K562 (cell line): ENCODE results near the gene TAS1R3. TPM values are rescaled to one million over a fixed set of nuclear protein-coding genes. Genes with fewer than 3 reads are reported as not detected.
A peak's percentile ranks its signal among the peaks of the same experiment; 100 is the strongest.

Source experiments
- BACH1 ChIP-seq: fragments of 200-800 bp; sonication (Bioruptor generic); IDR thresholded peaks from 2 replicates; pipeline ENCODE4 v1.6.1; 2016; ENCODE audit warnings: missing genetic modification characterization, missing compliant biosample characterization
- CBX3 ChIP-seq, 2 experiments: IDR thresholded peaks; 1 replicate in 1 of 2; 2 replicates in 1 of 2; pipeline ENCODE4 v1.6.1; 2012; ENCODE audit warnings: inconsistent platforms in 2 of 2, low read length in 2 of 2, borderline replicate concordance in 1 of 2, control low read depth in 1 of 2
- CBX8 ChIP-seq: fragments of 200-600 bp; sonication (generic); IDR thresholded peaks from 2 replicates; pipeline ENCODE4 v1.6.1; 2012; ENCODE audit warnings: borderline replicate concordance, mixed run types, low read depth, mild to moderate bottlenecking, moderate library complexity, mixed read lengths, low read length, control low read depth, inconsistent platforms; ENCODE audit not compliant: poor library complexity, severe bottlenecking; ENCODE audit errors: extremely low read depth
- GTF2E2 ChIP-seq: fragments of 200-800 bp; sonication (Bioruptor generic); IDR thresholded peaks from 2 replicates; pipeline ENCODE4 v1.6.1; 2016; ENCODE audit warnings: missing genetic modification characterization, missing compliant biosample characterization
- HEY1 ChIP-seq: fragments of 250-450 bp; sonication (Bioruptor Pico); IDR thresholded peaks from 2 replicates; pipeline ENCODE4 v1.5.0; 2020; ENCODE audit warnings: mild to moderate bottlenecking, moderate library complexity, borderline replicate concordance
- HMG20A ChIP-seq: fragments of 450-650 bp; formaldehyde crosslinking; conservative IDR thresholded peaks from 2 replicates; pipeline ENCODE4 v1.4.0; 2020; ENCODE audit warnings: mild to moderate bottlenecking, mixed read lengths
- ILF3 ChIP-seq: fragments of 450-650 bp; IDR thresholded peaks from 2 replicates; pipeline ENCODE4 v1.6.1; 2018; ENCODE audit warnings: antibody characterized with exemption, mild to moderate bottlenecking, moderate library complexity, borderline replicate concordance
- NR2C2 ChIP-seq, 2 experiments: fragments of 200-800 bp in 1 of 2; sonication (Bioruptor generic) in 1 of 2; sonication (generic) in 1 of 2; formaldehyde crosslinking in 1 of 2; IDR thresholded peaks; 2 replicates each; pipeline versions ENCODE4 v1.6.1 to v1.8.0; 2016 to 2022; ENCODE audit warnings: mild to moderate bottlenecking in 1 of 2, missing compliant biosample characterization in 1 of 2, missing genetic modification characterization in 1 of 2, missing genetic modification reagents in 1 of 2
- PTRF ChIP-seq: fragments of 450-650 bp; IDR thresholded peaks from 2 replicates; pipeline ENCODE4 v1.6.1; 2016; ENCODE audit warnings: mild to moderate bottlenecking, missing genetic modification characterization, missing compliant biosample characterization
- PURB ChIP-seq: sonication (generic); formaldehyde crosslinking; IDR thresholded peaks from 2 replicates; pipeline ENCODE4 v1.9.0; 2021; ENCODE audit warnings: low read depth, mild to moderate bottlenecking, missing genetic modification reagents
- TSC22D4 ChIP-seq: fragments of 450-650 bp; IDR thresholded peaks from 2 replicates; pipeline ENCODE4 v1.6.1; 2016; ENCODE audit warnings: missing genetic modification characterization, missing biosample characterization, control low read depth
- ZNF507 ChIP-seq: conservative IDR thresholded peaks from 2 replicates; pipeline ENCODE4 v1.6.1; 2017; ENCODE audit warnings: missing genetic modification characterization, missing compliant biosample characterization
- ZNF764 ChIP-seq: fragments of 250-450 bp; sonication (Bioruptor Pico); IDR thresholded peaks from 2 replicates; pipeline ENCODE4 v1.4.0; 2020; ENCODE audit warnings: low read depth, mild to moderate bottlenecking, moderate library complexity
- polyA plus RNA-seq, 8 experiments: library from polyadenylated mRNA; depleted of rRNA in 4 of 8; stranded (reverse) in 5 of 8; unstranded in 3 of 8; fragments of >200 nt; fragmentation: Nextera tagmentation in 2 of 8; fragmentation: Illumina TruSeq in 1 of 8; extraction: Ambion mirVana in 2 of 8; extraction: Trizol in 1 of 8; gene quantifications; 2 replicates each; pipeline versions ENCODE4 v1.2.1 to v1.2.3, GENCODE V29; 2011 to 2014; ENCODE audit warnings: inconsistent platforms in 1 of 8, missing spikeins in 1 of 8
- total RNA-seq, 7 experiments: library from RNA; depleted of rRNA in 6 of 7; stranded (reverse); fragments of >200 nt in 6 of 7; fragmentation: Illumina TruSeq in 2 of 7; extraction: Trizol in 2 of 7; gene quantifications; 2 replicates each; pipeline versions ENCODE4 v1.2.1 to v1.2.3, GENCODE V29; 2011 to 2021; ENCODE audit warnings: low replicate concordance in 1 of 7
- TF ChIP-seq, protein P1 (sequence below): sonication (generic); formaldehyde crosslinking; IDR thresholded peaks from 2 replicates; pipeline ENCODE4 v1.8.0; 2022; ENCODE audit warnings: mild to moderate bottlenecking, missing genetic modification reagents
- TF ChIP-seq, protein P2 (sequence below): fragments of 250-450 bp; sonication (Bioruptor Pico); IDR thresholded peaks from 2 replicates; pipeline ENCODE4 v1.5.0; 2021
- TF ChIP-seq, protein P3 (sequence below): sonication (generic); formaldehyde crosslinking; IDR thresholded peaks from 2 replicates; pipeline ENCODE4 v1.8.0; 2022; ENCODE audit warnings: mild to moderate bottlenecking, missing genetic modification reagents, borderline replicate concordance
- TF ChIP-seq, protein P4 (sequence below): sonication (generic); formaldehyde crosslinking; IDR thresholded peaks from 2 replicates; pipeline ENCODE4 v1.8.0; 2022; ENCODE audit warnings: missing genetic modification reagents, mild to moderate bottlenecking, moderate library complexity, borderline replicate concordance

TAS1R3 gene
- total and polyA plus RNA-seq, 9 of the 15 experiments (the other 6 are each of a cell fraction or from before 2014, with no cell fraction given), result 0.07 to 0.13 TPM; not detected in 7

DNA sequence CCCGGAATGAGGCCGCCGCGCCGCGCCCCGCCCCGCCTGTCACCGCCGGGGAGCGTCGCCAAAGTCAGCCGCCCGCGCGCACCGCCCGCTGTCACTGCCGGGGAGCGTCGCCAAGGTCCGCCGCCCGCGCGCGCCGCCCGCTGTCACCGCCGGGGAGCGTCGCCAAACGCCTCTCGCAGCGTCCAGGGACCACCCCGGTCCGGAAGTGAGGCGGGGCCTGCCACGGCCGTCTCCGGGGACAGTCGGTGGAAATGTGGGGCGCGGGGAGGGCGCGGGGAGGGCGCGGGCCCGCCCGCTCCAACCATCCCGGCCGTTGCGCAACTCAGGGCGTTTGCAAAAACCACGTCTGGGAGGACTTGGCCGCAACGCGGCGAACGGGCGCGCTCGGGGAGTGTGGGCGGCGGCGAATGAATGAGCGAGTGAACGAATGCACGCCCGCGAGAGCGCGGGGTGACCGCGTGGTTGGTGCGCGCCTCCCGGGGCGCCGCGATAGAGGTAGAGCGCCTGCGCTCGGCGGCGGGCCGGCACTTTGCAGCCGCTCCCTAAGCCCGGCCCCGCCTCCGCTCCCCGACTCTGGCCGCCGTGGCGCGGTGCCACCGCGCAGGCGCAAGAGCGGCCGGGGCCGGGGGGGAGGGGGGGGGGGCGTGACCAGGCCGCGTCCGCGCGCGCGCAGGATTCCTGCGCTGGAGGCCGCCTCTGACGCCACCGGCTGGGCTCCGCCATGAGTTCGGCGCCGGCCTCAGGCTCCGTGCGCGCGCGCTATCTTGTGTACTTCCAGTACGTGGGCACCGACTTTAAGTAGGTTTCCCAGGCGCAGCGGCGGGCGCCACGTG, 22.9 kb upstream of the TAS1R3 start, which contains the start of the genes ACAP3 and PUSL1 (continued):
- TF ChIP-seq, protein P1, sequence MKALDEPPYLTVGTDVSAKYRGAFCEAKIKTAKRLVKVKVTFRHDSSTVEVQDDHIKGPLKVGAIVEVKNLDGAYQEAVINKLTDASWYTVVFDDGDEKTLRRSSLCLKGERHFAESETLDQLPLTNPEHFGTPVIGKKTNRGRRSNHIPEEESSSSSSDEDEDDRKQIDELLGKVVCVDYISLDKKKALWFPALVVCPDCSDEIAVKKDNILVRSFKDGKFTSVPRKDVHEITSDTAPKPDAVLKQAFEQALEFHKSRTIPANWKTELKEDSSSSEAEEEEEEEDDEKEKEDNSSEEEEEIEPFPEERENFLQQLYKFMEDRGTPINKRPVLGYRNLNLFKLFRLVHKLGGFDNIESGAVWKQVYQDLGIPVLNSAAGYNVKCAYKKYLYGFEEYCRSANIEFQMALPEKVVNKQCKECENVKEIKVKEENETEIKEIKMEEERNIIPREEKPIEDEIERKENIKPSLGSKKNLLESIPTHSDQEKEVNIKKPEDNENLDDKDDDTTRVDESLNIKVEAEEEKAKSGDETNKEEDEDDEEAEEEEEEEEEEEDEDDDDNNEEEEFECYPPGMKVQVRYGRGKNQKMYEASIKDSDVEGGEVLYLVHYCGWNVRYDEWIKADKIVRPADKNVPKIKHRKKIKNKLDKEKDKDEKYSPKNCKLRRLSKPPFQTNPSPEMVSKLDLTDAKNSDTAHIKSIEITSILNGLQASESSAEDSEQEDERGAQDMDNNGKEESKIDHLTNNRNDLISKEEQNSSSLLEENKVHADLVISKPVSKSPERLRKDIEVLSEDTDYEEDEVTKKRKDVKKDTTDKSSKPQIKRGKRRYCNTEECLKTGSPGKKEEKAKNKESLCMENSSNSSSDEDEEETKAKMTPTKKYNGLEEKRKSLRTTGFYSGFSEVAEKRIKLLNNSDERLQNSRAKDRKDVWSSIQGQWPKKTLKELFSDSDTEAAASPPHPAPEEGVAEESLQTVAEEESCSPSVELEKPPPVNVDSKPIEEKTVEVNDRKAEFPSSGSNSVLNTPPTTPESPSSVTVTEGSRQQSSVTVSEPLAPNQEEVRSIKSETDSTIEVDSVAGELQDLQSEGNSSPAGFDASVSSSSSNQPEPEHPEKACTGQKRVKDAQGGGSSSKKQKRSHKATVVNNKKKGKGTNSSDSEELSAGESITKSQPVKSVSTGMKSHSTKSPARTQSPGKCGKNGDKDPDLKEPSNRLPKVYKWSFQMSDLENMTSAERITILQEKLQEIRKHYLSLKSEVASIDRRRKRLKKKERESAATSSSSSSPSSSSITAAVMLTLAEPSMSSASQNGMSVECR (CRISPR knock-in tag), result peak; percentile 93
- TF ChIP-seq PURB (no peak), CBX8 (no peak), HEY1 (CRISPR knock-in tag) (no peak), HMG20A (no peak), CBX3 (IDR thresholded peaks at IDR 0.05; ENCODE audit: borderline replicate concordance in 1 of 2, low read length in 2 of 2) (0 out of 3 replicates have a peak, but pooled peaks of 1 of the 2 experiments have one; percentile 34), NR2C2 (CRISPR knock-in tag; IDR thresholded peaks at IDR 0.05) (no peak), NR2C2 (tag; IDR thresholded peaks at IDR 0.05) (peak; percentile 69; the same call in 1 of the 2 replicates), TSC22D4 (no peak), BACH1 (tag) (no peak), PTRF (tag) (no peak), ZNF764 (CRISPR knock-in tag) (no peak), ZNF507 (tag) (no peak), ILF3 (no peak), GTF2E2 (tag) (no peak; the same call in 1 of the 2 replicates)
- TF ChIP-seq, protein P2, sequence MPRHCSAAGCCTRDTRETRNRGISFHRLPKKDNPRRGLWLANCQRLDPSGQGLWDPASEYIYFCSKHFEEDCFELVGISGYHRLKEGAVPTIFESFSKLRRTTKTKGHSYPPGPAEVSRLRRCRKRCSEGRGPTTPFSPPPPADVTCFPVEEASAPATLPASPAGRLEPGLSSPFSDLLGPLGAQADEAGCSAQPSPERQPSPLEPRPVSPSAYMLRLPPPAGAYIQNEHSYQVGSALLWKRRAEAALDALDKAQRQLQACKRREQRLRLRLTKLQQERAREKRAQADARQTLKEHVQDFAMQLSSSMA (CRISPR knock-in tag), result no peak
- TF ChIP-seq, protein P3, sequence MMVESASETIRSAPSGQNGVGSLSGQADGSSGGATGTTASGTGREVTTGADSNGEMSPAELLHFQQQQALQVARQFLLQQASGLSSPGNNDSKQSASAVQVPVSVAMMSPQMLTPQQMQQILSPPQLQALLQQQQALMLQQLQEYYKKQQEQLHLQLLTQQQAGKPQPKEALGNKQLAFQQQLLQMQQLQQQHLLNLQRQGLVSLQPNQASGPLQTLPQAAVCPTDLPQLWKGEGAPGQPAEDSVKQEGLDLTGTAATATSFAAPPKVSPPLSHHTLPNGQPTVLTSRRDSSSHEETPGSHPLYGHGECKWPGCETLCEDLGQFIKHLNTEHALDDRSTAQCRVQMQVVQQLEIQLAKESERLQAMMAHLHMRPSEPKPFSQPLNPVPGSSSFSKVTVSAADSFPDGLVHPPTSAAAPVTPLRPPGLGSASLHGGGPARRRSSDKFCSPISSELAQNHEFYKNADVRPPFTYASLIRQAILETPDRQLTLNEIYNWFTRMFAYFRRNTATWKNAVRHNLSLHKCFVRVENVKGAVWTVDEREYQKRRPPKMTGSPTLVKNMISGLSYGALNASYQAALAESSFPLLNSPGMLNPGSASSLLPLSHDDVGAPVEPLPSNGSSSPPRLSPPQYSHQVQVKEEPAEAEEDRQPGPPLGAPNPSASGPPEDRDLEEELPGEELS (CRISPR knock-in tag), result no peak; the same call in 1 of the 2 replicates
- TF ChIP-seq, protein P4, sequence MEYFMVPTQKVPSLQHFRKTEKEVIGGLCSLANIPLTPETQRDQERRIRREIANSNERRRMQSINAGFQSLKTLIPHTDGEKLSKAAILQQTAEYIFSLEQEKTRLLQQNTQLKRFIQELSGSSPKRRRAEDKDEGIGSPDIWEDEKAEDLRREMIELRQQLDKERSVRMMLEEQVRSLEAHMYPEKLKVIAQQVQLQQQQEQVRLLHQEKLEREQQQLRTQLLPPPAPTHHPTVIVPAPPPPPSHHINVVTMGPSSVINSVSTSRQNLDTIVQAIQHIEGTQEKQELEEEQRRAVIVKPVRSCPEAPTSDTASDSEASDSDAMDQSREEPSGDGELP (CRISPR knock-in tag), result peak; percentile 63; the same call in 1 of the 2 replicates
